Activated B cell treated with CpG ODN at 0.5 μM for 24 hours (primary cell): ENCODE measurements around the gene ILDR2. TPM values are rescaled to one million over a fixed set of nuclear protein-coding genes. Genes with fewer than 3 reads are reported as not detected.
A peak's percentile ranks its signal among the peaks of the same experiment; 100 is the strongest.

ENCODE experiments used
- ATAC-seq: fragments of 200-7000 bp; cut with Tn5 transposase; one replicate; pipeline ENCODE4 v1.10.0; 2021; ENCODE audit warnings: low read depth, mild to moderate bottlenecking, moderate library complexity
- CTCF ChIA-PET: fragments of 350-600 bp; sonication (Branson Sonifier 250); formaldehyde crosslinking; loops from one replicate; lab custom pipeline; 2021; ENCODE audit warnings: antibody characterized with exemption; lab: Charles Lee
- POLR2A ChIA-PET: fragments of 350-600 bp; sonication (Branson Sonifier 250); formaldehyde crosslinking; loops from one replicate; lab custom pipeline; 2021; ENCODE audit warnings: antibody characterized with exemption; lab: Charles Lee
- DNase-seq: peaks from one replicate; pipeline ENCODE4 v3.0.0; 2022
- H3K27ac Mint-ChIP-seq: one replicate; pipeline ENCODE4 v1.8.0; 2020; ENCODE audit warnings: mixed read lengths
- H3K27me3 Mint-ChIP-seq: one replicate; pipeline ENCODE4 v1.8.0; 2021; ENCODE audit warnings: mixed read lengths
- H3K36me3 Mint-ChIP-seq: one replicate; pipeline ENCODE4 v1.8.0; 2021; ENCODE audit warnings: low read depth, mixed read lengths
- H3K4me1 Mint-ChIP-seq: one replicate; pipeline ENCODE4 v1.8.0; 2021; ENCODE audit warnings: mixed read lengths
- H3K4me3 Mint-ChIP-seq: one replicate; pipeline ENCODE4 v1.8.0; 2020; ENCODE audit warnings: mild to moderate bottlenecking, mixed read lengths
- H3K9me3 Mint-ChIP-seq: one replicate; pipeline ENCODE4 v1.8.0; 2020; ENCODE audit warnings: mixed read lengths
- intact Hi-C: fragments of 100-400 bp; cut with micrococcal nuclease; formaldehyde crosslinking; loops from one replicate; pipeline ENCODE4 v1.15.1; 2024
- total RNA-seq: library from RNA; stranded (reverse); gene quantifications from 2 replicates; pipeline ENCODE4 v1.2.3, GENCODE V29; 2022
- TF ChIP-seq, protein P1 (sequence below): fragments of 200-600 bp; IDR thresholded peaks from one replicate; pipeline ENCODE4 v1.8.0; 2022; ENCODE audit warnings: antibody characterized with exemption, mild to moderate bottlenecking

ILDR2 gene
- total RNA-seq, 1 donor from 2014 or later: 1.00 TPM

DNA sequence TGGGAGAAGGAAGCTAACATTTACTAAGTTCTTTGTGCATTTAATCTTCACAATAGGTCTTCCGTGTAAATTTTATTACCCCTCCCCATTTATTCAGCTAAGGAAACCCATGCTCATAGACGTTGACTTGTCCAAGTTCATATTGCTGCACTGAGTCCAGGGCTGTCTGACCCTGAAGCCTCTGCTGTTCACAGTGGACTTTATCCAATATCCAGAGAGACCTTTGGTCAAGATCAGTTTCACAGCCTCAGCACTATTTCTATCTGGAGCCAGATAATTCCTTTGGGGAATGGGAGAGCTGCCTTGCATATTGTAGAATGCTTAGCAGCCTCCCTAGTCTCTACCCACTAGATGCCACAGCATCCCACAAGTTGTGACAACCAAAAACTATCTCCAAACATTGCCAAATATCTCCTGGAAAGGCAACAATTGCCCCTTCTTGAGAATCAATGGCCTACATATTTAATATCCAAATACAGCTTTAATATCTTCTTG, 26.4 kb downstream of the ILDR2 start:
- DNase-seq (no peak), ATAC-seq (no peak)
- Mint-ChIP-seq H3K27me3 (peaks cover 27% of the 10 kb centered on the region), H3K4me1 (peaks cover 11% of the 10 kb centered on the region), H3K9me3 (no peaks in the 10 kb centered on the region), H3K4me3 (no peak overlapping the region), H3K27ac (no peak overlapping the region), H3K36me3 (no peaks in the 10 kb centered on the region)
- CTCF ChIA-PET: no interaction called here
- TF ChIP-seq, protein P1, sequence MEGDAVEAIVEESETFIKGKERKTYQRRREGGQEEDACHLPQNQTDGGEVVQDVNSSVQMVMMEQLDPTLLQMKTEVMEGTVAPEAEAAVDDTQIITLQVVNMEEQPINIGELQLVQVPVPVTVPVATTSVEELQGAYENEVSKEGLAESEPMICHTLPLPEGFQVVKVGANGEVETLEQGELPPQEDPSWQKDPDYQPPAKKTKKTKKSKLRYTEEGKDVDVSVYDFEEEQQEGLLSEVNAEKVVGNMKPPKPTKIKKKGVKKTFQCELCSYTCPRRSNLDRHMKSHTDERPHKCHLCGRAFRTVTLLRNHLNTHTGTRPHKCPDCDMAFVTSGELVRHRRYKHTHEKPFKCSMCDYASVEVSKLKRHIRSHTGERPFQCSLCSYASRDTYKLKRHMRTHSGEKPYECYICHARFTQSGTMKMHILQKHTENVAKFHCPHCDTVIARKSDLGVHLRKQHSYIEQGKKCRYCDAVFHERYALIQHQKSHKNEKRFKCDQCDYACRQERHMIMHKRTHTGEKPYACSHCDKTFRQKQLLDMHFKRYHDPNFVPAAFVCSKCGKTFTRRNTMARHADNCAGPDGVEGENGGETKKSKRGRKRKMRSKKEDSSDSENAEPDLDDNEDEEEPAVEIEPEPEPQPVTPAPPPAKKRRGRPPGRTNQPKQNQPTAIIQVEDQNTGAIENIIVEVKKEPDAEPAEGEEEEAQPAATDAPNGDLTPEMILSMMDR: no peak
- POLR2A ChIA-PET: no interaction called here
- intact Hi-C loops: no loop called here

DNA sequence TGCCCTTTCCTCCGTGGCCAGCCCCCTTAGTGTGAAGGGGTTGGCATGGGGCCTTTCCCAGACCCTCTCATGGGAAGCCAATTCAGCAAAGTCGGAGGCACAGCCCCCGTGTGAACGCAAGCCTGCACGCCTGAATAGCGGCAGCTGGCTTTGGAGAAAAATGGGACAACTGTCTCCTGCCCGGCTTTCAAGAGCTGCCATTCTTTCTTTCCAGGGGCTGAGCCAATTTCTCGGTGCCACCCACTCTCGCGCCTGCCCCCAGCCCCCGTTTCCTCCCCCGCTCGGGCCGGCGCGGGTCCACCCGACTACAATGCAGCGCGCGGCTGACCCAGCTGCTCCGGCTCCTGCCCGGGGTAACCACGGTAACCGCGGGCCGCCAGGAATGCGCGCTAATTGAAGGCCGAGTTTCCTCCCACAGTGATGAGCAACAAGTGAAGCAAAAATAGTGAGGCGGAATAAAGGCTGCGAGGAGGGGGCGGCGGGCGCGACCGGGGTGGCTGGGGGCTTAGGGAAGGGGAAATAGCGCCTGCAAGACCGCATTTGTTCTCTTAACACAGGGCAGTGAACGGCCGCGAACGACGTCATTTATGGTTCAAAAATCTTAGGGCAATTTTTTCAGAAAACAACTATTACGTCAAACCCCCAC, 27.8 kb downstream of the ILDR2 start:
- POLR2A ChIA-PET: no interaction called here
- Mint-ChIP-seq H3K4me3 (peak overlapping the region; percentile 57), H3K27me3 (peaks cover 25% of the 10 kb centered on the region), H3K36me3 (no peaks in the 10 kb centered on the region), H3K27ac (no peak overlapping the region), H3K9me3 (no peaks in the 10 kb centered on the region), H3K4me1 (peaks cover 11% of the 10 kb centered on the region)
- TF ChIP-seq, protein P1: no peak
- no peak for ATAC-seq
- DNase-seq: no peak
- intact Hi-C loops: no loop called here
- CTCF ChIA-PET: no interaction called here

DNA sequence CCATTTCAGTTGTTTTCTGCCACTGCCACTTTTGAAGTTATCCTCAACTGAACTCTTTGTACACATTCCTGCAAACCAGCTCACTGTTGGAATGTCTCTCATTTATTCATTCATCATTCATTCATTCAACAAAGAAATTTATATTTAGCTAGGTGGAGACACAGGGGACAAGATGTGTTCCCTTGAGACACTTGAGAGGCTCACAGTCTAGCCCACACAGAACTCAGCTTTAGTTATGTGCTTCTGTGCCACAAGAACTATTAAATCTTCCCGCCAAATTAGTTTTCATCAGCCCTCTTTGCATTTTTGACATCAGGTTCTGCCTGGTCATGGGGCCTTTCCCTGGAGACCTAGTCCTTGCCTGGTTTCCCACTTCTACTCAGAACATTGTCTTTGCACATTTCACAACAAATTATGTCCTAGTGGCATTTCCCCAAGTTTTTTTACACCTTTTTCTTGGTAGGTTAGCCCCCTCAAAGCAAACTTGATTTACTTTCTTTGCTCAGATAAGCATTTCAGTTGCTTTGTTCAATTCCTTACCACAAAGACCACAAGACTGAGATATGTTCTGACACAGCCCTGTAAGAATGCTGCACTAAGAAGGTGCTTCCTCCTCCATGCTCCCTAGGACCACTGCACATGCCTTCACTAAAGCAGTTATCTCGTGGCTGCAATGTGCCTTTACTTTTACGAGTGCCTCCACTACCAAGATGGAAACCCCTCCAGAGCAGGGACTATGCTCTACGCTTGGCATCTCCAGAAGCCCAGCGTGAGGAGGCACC, 31.0 kb downstream of the ILDR2 start:
- ChIA-PET POLR2A (no interaction called here), CTCF (no interaction called here)
- no peaks in the 10 kb centered on the region for H3K36me3 Mint-ChIP-seq
- H3K4me1 Mint-ChIP-seq: peaks cover 16% of the 10 kb centered on the region
- H3K27ac Mint-ChIP-seq: no peak overlapping the region
- DNase-seq (no peak), ATAC-seq (no peak)
- TF ChIP-seq, protein P1: no peak
- H3K27me3 Mint-ChIP-seq: peaks cover 22% of the 10 kb centered on the region
- no peak overlapping the region for H3K4me3 Mint-ChIP-seq
- no peaks in the 10 kb centered on the region for H3K9me3 Mint-ChIP-seq
- intact Hi-C loops: no loop called here

DNA sequence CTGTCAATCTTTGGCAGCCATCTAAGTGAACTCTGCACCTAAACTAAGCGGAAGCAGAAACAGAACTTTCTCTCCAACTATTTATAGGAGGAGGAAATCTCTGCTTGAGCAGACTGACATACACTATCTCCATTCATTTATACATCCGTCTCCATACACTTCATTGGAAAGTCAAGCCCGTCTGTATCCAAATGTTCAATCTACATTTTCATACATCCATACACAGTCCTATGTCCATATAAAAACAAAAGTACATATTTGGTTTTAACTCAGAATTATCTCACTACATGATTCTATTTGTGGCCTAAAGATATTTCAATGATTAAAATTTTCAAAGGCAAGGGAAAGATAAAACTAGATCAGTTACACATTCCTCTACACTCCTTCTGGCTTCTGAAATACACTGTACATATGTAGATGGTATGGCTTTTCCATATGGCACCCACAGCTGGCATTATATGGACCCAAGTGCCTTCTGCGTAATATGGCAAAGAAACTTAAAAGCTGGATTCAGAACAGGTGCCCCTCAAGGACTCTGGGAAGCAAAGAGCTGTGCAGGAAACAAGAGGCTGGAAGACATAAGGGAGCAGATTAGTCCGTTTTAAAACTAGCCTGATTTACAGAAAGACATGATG, 35.5 kb downstream of the ILDR2 start:
- ATAC-seq (no peak), DNase-seq (no peak)
- H3K27me3 Mint-ChIP-seq: no peaks in the 10 kb centered on the region
- TF ChIP-seq, protein P1: no peak
- ChIA-PET CTCF (interaction anchor here (1.7 kb wide), 1 partner anchor 29 kb away, joined by 3 read pairs; no protein-coding TSS in a partner anchor), POLR2A (no interaction called here)
- no peak overlapping the region for H3K27ac Mint-ChIP-seq
- H3K4me1 Mint-ChIP-seq: peaks cover 5% of the 10 kb centered on the region
- no peaks in the 10 kb centered on the region for H3K9me3 Mint-ChIP-seq
- intact Hi-C loops: no loop called here
- no peak overlapping the region for H3K4me3 Mint-ChIP-seq
- H3K36me3 Mint-ChIP-seq: no peaks in the 10 kb centered on the region

DNA sequence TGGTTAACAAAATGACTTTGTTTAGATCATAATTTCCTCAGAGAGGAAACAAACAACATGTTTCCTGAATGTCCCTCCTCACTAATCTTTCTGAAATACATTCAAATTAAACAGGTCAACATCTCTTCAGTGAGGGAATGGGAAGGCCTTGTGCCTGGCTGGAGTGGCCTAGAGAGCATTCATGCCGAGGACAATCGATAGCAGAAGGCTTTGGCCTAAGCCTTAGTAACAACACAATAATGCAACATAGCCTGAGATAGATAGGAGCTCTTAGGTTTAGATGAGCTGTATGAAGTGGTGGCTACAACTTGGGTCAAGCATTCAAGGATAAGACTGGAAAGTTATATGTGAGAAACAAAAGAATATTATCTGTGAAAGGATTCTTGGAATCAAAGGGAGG, 37.4 kb downstream of the ILDR2 start:
- H3K27me3 Mint-ChIP-seq: no peaks in the 10 kb centered on the region
- H3K4me1 Mint-ChIP-seq: peaks cover 15% of the 10 kb centered on the region
- ChIA-PET CTCF (no interaction called here), POLR2A (no interaction called here)
- H3K9me3 Mint-ChIP-seq: no peaks in the 10 kb centered on the region
- H3K36me3 Mint-ChIP-seq: no peaks in the 10 kb centered on the region
- DNase-seq (no peak), ATAC-seq (no peak)
- H3K4me3 Mint-ChIP-seq: no peak overlapping the region
- intact Hi-C loops: no loop called here
- no peak overlapping the region for H3K27ac Mint-ChIP-seq
- TF ChIP-seq, protein P1: no peak
